Activated CD8-positive, alpha-beta memory T cell treated with anti-CD3 and anti-CD28 coated beads for 1 hour (primary cell): Measurements from ENCODE around the gene GLTP.
"Not testable (repeated sequence)": the region's sequence is repeated elsewhere in the genome, so short reads cannot be mapped to it uniquely, and the experiment has no call there.

Source experiments
- DNase-seq, 2 donors: peaks; one replicate each; pipeline ENCODE4 v3.0.0-alpha.2; 2020; ENCODE audit warnings: low read depth in 1 of 2; ENCODE audit errors: extremely low read depth in 1 of 2

The GLTP gene

GRCh38 chr12:109878749-109879148, 1.6 kb downstream of the GLTP start:
- no peak for DNase-seq

DNA sequence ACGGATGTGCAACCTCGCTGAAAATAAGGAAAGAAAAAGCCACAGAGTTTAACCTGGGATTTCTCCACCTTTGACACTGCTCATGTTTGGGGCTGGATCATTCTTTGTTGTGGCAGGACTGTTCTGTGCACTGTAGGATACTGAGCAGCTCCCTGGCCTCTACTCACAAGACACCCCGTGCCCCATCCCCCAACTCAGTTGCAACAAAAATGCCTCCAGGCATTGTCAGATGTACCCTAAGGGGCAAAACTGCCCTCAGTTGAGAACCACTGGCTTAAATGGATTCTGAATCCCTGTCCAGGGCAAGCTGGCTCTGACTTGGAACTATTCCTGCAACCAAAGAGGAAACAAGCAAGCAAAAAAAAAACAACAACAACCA, 2.1 kb downstream of the GLTP start:
- DNase-seq, result no peak

- no peak for DNase-seq
Measured at GRCh38 chr12:109877504-109878246, 2.7 kb downstream of the GLTP start.

DNA sequence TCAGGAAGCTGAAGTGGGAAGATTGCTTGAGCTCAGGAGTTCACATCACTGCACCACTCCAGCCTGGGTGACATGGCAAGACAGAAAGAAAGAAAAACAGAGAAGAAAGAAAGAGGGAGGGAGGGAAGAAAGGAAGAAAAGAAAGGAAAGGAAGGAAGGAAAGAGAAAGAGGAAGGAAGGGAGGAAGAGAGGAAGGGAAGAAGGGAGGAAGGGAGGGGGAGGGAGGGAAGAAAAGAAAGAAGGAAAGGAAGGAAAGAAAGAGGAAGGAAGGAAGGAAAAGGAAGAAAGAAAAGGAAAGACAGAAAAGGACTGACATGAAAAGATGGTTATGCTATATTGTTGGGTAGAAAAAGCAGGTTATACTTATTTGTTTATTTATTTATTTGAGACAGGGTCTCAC, 3.9 kb downstream of the GLTP start:
- DNase-seq, result no peak

DNA sequence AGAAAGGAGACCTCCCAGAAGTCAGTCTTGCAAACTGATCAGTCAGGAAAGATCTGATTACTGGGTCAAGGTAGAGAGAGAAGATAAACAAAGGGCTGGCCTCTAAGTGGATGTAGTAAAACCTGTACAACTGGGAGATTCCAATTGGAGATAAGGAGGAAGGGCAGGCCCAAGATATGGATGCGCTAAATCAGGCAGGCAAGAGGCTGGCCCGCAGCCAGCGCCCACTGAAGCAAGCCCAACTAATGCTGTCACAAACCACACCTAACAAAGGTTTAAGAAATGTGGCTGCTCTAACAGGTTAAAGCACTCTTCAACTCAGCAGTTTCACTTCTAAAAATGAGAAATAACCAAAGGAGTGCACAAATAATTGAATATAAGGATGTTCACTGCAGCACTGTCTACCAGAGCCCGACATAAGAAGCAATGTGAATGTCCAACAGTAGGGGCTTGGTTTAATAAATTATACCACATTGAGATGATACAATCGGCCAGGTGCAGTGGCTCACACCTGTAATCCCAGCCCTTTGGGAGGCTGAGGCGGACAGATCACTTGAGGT, 4.7 kb downstream of the GLTP start:
- no peak for DNase-seq

- DNase-seq, result no peak
Measured at GRCh38 chr12:109873653-109874052, 6.7 kb downstream of the GLTP start.

- DNase-seq, result no peak
Measured at GRCh38 chr12:109871668-109872314, 8.6 kb downstream of the GLTP start.

GRCh38 chr12:109870648-109871047, 9.7 kb downstream of the GLTP start:
- no peak for DNase-seq

DNA sequence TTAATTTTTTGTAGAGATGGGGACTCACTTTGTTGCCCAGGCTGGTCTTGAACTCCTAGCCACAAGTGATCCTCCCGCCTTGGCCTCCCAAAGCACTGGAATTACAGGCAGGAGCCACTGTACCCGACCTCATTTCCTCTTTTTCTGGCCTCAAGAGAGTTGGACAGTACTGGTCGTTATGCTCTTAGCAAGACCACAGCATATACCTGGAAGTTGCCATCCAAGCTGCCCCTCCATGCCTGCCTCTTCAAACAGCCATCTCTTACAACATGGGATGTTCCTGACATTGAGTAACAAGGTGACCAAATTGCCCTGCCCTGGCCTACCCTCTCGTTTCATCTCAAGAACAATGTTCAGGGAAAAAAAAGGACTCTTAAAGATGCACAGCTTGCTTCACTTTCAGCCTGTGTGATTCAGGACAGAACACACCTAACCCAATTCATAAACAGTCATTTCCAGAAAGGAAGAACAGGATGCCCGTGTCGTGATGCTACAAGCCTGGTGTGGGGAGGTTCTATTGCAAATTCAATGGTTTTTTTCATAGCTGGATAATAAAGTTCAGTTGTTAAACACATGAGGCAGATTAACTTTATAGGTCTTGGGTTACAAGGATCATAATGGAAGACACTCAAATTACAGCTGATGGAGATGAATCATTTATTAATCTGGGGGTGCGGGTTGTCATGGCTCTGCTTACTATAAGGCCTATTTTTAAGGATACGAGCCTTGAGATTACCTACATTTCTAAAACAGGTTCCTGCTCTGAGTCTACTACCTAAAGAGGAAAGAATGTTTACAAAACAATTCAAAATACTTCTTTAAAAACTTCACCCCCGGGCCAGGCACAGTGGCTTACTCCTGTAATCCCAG, 11.9 kb downstream of the GLTP start:
- DNase-seq, result no peak

GRCh38 chr12:109864916-109865315, 15.4 kb downstream of the GLTP start:
- DNase-seq, result no peak

DNA sequence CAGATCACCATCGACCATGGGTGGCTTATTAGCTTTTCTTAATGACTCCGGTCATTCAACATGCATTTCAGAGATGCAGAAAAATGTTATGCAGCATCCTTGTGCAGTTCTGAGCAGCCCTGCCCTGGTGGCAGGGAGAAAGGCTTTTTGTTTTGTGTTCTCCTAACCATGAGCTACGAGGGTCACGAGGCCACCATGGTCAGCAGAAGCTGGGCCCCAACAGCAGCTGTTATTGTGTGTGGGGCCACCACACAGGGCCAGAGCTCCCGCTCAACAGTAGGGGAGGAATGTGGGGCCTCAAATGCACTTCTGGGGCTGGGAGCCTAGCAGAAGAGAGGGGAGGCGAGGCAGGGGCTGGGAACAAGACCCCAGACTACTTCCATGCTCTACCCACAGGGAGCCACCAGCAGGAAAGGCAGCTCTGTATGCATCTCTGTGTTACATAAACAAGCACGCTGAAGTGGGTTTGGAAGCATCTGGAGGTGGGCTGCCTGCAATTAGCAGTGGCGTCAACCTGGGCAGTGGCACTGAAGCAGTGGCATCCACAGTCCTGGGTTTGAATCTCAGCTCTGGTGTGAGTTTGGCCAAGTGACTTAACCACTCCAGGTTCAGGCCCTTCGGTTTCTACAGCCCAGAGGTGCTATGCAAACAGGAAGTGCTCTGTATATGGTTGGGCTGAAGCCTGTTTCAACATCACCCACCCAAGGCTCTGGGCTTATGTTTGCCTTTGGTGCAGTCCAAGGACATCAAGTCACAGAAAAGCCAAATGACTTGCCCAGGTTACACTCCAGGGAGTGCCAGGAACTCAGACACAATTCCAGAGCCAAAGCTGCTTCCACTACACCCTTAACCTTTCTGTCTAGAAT, 16.3 kb downstream of the GLTP start:
- no peak for DNase-seq

GRCh38 chr12:109862491-109862890, 17.9 kb downstream of the GLTP start:
- DNase-seq, result not testable (repeated sequence)

- no peak for DNase-seq
Measured at GRCh38 chr12:109861689-109862314, 18.5 kb downstream of the GLTP start.

DNA sequence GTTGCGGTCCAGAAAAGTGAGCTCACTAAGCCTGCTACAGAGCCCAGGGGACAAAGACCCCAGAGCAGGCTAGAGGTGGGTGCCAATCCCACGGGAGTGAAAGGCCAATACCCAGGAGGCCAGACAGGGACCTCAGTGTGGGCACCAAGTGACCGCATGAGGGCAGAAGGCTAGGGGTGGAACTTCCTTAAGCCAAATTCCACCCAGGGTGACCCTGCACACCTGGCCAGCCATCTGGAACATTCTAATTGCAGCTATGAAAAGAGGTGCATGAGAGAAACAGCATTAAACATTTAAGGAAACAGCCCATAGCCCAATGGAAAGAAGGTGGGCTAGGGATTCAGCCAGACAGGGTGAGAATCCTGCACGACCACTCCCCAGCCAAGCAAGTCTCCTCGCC, 19.4 kb downstream of the GLTP start:
- DNase-seq, result no peak

DNA sequence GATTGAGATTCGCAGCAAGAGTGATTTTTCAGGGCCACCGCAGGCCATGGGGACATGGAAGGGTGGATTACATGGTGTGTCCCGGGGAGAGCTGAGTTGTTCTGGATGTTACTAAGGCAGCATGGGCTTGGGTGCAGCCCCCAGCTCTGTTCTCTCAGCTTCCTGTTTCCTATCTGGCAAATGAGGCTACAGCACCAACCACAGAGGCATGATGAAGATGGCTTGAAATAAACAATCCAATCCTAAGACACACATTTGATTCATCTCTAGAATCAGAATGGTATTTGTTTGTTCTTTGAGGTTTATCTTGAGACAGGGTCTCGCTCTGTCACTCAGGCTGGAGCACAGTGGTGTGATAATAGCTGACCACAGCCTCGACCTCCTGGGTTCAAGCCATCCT, 21.6 kb downstream of the GLTP start:
- DNase-seq, result no peak

GRCh38 chr12:109857715-109858114, 22.6 kb downstream of the GLTP start:
- no peak for DNase-seq

- DNase-seq, result no peak
Measured at GRCh38 chr12:109855377-109855776, 25.0 kb downstream of the GLTP start.

DNA sequence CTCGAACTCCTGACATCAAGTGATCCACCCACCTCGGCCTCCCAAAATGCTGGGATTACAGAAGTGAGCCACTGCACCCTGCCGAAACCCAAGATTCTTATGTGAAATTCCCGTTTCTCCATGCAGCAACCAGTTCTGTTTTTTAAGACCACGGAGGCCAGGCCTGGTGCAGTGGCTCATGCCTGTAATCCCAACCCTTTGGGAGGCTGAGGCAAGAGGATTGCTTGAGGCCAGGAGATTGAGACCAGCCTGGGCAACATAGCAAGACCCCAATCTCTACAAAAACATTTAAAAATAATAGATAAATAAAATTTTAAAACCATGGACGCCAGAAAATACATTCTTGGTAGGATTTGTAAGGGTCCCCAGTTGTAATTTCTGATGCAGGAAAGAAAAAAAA, 29.8 kb downstream of the GLTP start:
- not testable (repeated sequence) for DNase-seq

DNA sequence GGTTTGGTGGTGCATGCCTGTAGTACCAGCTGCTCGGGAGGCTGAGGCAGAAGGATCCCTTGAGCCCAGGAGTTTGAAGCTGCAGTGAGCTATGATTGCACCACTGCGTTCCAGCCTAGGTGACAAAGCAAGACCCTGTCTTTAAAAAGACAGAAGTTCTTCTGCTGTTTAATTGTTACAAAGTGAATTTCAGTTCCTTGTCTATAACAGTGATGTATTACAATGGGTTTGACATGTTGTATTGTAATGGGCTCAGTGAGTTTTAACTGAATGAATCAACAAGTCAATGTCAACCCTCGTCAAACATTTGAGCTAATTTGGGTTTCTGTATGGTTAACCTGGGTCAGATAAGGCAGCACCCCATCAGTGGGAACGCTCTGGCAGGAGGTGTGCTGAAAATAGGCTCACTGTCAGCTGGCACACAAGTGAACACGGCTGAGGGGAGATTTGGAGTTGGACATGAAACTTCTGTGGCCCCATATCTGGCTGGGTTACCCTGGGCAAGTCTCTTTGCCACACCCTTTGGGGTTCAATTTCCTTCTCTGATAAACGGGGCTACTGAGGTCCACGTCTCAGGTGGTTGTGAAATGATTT, 33.1 kb downstream of the GLTP start:
- no peak for DNase-seq

GRCh38 chr12:109845824-109846205, 34.5 kb downstream of the GLTP start:
- DNase-seq, result no peak
